Mammary epithelial cell (primary cell): ENCODE measurements around the gene NRL.

ENCODE experiments used
- EZH2 ChIP-seq: IDR thresholded peaks from 2 replicates; pipeline ENCODE4 v1.6.1; 2012; ENCODE audit warnings: low read length, inconsistent platforms, borderline replicate concordance
- TF ChIP-seq, protein P1 (sequence below), 2 donors: IDR thresholded peaks in 1 of 2; conservative IDR thresholded peaks in 1 of 2; 2 replicates each; pipeline ENCODE4 v1.5.1; 2011 to 2012; ENCODE audit warnings: inconsistent platforms in 2 of 2, low read length in 2 of 2, mild to moderate bottlenecking in 2 of 2, control low read depth in 1 of 2, low read depth in 1 of 2; ENCODE audit not compliant: insufficient read depth in 1 of 2; ENCODE audit errors: extremely low read depth in 1 of 2

DNA sequence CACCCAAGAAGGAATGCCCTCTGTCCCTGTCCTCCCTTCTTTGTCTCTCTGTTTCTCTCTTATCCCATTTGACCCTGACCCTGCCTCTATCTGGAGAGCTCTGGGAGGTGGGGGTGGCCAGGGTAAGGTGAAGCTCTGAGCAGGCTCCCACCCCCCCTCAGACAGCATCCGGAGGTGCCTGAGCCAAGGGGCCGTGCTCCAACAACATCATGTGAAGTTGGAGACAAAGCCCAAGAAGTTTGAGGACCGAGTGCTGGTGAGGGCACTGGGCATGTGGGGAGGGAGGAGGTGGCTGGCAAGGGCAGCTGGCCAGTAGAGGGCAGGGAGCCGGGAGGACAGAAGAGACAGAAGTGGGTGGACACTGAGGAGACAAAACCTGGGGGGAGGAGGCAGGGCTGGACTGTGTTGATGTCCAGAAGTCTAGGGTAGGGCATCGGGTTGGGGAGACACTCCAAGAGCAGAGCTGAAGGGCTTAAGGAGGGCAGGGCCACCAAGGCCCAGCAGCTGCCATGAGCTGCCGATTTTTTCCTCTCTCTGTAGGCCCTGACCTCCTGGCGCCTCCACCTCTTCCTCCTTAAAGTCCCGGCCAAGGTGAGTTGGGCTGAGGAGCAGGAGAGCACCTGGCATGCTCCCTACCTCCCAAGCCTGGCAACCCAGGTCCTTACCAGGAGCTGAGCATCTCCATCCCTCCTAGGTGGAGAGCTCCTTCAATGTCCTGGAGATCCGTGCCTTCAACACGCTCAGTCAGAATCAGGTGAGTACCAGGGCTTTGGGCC is 61.0 kb downstream of the NRL start:
- TF ChIP-seq, protein P1, sequence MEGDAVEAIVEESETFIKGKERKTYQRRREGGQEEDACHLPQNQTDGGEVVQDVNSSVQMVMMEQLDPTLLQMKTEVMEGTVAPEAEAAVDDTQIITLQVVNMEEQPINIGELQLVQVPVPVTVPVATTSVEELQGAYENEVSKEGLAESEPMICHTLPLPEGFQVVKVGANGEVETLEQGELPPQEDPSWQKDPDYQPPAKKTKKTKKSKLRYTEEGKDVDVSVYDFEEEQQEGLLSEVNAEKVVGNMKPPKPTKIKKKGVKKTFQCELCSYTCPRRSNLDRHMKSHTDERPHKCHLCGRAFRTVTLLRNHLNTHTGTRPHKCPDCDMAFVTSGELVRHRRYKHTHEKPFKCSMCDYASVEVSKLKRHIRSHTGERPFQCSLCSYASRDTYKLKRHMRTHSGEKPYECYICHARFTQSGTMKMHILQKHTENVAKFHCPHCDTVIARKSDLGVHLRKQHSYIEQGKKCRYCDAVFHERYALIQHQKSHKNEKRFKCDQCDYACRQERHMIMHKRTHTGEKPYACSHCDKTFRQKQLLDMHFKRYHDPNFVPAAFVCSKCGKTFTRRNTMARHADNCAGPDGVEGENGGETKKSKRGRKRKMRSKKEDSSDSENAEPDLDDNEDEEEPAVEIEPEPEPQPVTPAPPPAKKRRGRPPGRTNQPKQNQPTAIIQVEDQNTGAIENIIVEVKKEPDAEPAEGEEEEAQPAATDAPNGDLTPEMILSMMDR (conservative IDR thresholded peaks at IDR 0.05 in 1 of 2, IDR thresholded peaks at IDR 0.05 in 1 of 2; ENCODE audit: extremely low read depth in 1 of 2, insufficient read depth in 1 of 2, low read depth in 1 of 2, low read length in 2 of 2): no peak
- TF ChIP-seq EZH2: no peak
